Measurements from ENCODE around the gene RBM26.

GRCh38 chr13:79271616-79272015 lies 134.4 kb downstream of the RBM26 start:
- TF ChIP-seq CTCF (IDR thresholded peaks at IDR 0.05) = no peak
- TF ChIP-seq POLR2A (IDR thresholded peaks at IDR 0.05) = no peak
- no peak for TF ChIP-seq EP300 (IDR thresholded peaks at IDR 0.05)
- no peak for TF ChIP-seq POLR2AphosphoS5 (IDR thresholded peaks at IDR 0.05)

All from gastroesophageal sphincter (tissue), 3 donors.